SHP77 treated with DMSO at 0.1 percent for 48 hours (cell line): Measurements from ENCODE around the gene CSTPP1.

Experiments
- DNase-seq: peaks from one replicate; lab custom pipeline; 2025; lab: John Stamatoyannopoulos, UW

CSTPP1 gene

GRCh38 chr11:46936138-46937110 is at the start of gene CSTPP1:
Gene CSTPP1, plus strand, starts transcription at chr11:46936761. Its CDS starts 45 bp downstream, at chr11:46936806.
- DNase-seq: peak; percentile 87

GRCh38 chr11:46888636-46889035 is 47.9 kb upstream of the CSTPP1 start:
- no peak for DNase-seq

GRCh38 chr11:46889251-46889650 is 47.3 kb upstream of the CSTPP1 start:
- no peak for DNase-seq

- DNase-seq: peak; percentile 64
Observed at GRCh38 chr11:46889689-46890475, 46.7 kb upstream of the CSTPP1 start.

- DNase-seq: no peak
Observed at GRCh38 chr11:46890665-46891064, 45.9 kb upstream of the CSTPP1 start.

- no peak for DNase-seq
Observed at GRCh38 chr11:46892109-46892508, 44.5 kb upstream of the CSTPP1 start.

- DNase-seq: no peak
Observed at GRCh38 chr11:46892838-46893237, 43.7 kb upstream of the CSTPP1 start.

GRCh38 chr11:46894506-46894905 is 42.1 kb upstream of the CSTPP1 start:
- DNase-seq: peak; percentile 83

GRCh38 chr11:46894961-46895360 is 41.6 kb upstream of the CSTPP1 start:
- no peak for DNase-seq

GRCh38 chr11:46895821-46896220 is 40.7 kb upstream of the CSTPP1 start:
- DNase-seq: no peak

- DNase-seq: peak; percentile 40
Observed at GRCh38 chr11:46896719-46897406, 39.7 kb upstream of the CSTPP1 start.

- no peak for DNase-seq
Observed at GRCh38 chr11:46898396-46899095, 38.0 kb upstream of the CSTPP1 start.

GRCh38 chr11:46899501-46900025 is 37.0 kb upstream of the CSTPP1 start:
- DNase-seq: no peak

GRCh38 chr11:46900091-46900746 is 36.3 kb upstream of the CSTPP1 start:
- DNase-seq: no peak

GRCh38 chr11:46901156-46901555 is 35.4 kb upstream of the CSTPP1 start:
- no peak for DNase-seq

- DNase-seq: no peak
Observed at GRCh38 chr11:46902694-46903093, 33.9 kb upstream of the CSTPP1 start.

- no peak for DNase-seq
Observed at GRCh38 chr11:46903846-46904245, 32.7 kb upstream of the CSTPP1 start.

- DNase-seq: no peak
Observed at GRCh38 chr11:46905806-46906205, 30.8 kb upstream of the CSTPP1 start.

- DNase-seq: no peak
Observed at GRCh38 chr11:46906609-46907041, 29.9 kb upstream of the CSTPP1 start.

- no peak for DNase-seq
Observed at GRCh38 chr11:46907606-46908005, 29.0 kb upstream of the CSTPP1 start.
